PFSK-1 (cell line): ENCODE measurements around the gene ANKRD12.

Experiments used
- FOXP2 ChIP-seq: optimal IDR thresholded peaks from 2 replicates; pipeline ENCODE3; 2011; ENCODE audit warnings: borderline replicate concordance, control low read depth, inconsistent platforms; ENCODE audit not compliant: insufficient read depth; ENCODE audit errors: extremely low read length, extremely low read depth
- POLR2AphosphoS5 ChIP-seq: IDR thresholded peaks from 2 replicates; pipeline ENCODE4 v1.6.1; 2012; ENCODE audit warnings: low read depth, mild to moderate bottlenecking, control low read depth, low read length, moderate library complexity
- REST ChIP-seq, 2 experiments: IDR thresholded peaks; 2 replicates each; pipeline versions ENCODE4 v1.6.1 to v1.8.0; 2011 to 2012; ENCODE audit warnings: low read depth in 2 of 2, low read length in 2 of 2, control low read depth in 1 of 2, inconsistent platforms in 1 of 2, mild to moderate bottlenecking in 1 of 2, moderate library complexity in 1 of 2; ENCODE audit not compliant: insufficient read depth in 1 of 2
- SIN3A ChIP-seq: IDR thresholded peaks from 2 replicates; pipeline ENCODE4 v1.6.1; 2012; ENCODE audit warnings: mild to moderate bottlenecking, low read length, moderate library complexity, borderline replicate concordance; ENCODE audit not compliant: insufficient read depth
- TAF1 ChIP-seq: IDR thresholded peaks from 2 replicates; pipeline ENCODE4 v1.6.1; 2012; ENCODE audit warnings: low read length, control low read depth, borderline replicate concordance; ENCODE audit not compliant: insufficient read depth

The ANKRD12 gene

DNA sequence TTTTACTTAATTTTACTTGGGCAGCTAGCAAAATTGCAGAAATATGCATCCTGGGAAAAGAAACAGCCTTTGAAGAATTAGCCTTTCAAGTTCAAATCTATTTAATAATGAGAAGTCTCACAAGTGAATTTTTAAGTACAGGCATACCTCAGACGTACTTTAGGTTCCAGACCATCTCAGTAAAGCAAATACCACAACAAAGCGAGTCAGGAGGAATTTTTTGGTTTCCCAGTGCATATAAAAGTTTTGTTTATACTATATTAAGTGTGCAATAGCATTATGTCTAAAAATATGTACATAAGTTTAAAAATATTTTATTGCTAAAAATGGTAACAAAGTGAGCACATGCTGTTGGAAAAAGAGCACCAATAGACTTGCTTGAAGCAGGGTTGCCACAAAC lies 147.2 kb downstream of the ANKRD12 start:
- no peak for TF ChIP-seq FOXP2

GRCh38 chr18:9285604-9286003 lies 149.0 kb downstream of the ANKRD12 start:
- TF ChIP-seq FOXP2: no peak
- TF ChIP-seq REST (IDR thresholded peaks at IDR 0.05; ENCODE audit: insufficient read depth in 1 of 2, low read depth in 2 of 2, low read length in 2 of 2): no peak
- TF ChIP-seq POLR2AphosphoS5: no peak
- no peak for TF ChIP-seq TAF1

GRCh38 chr18:9287036-9287435 lies 150.5 kb downstream of the ANKRD12 start:
- no peak for TF ChIP-seq POLR2AphosphoS5
- TF ChIP-seq REST (IDR thresholded peaks at IDR 0.05; ENCODE audit: insufficient read depth in 1 of 2, low read depth in 2 of 2, low read length in 2 of 2): no peak
- no peak for TF ChIP-seq FOXP2
- no peak for TF ChIP-seq TAF1
- TF ChIP-seq SIN3A: no peak

- TF ChIP-seq REST (IDR thresholded peaks at IDR 0.05; ENCODE audit: insufficient read depth in 1 of 2, low read depth in 2 of 2, low read length in 2 of 2) (no peak), TAF1 (no peak), POLR2AphosphoS5 (no peak), FOXP2 (no peak), SIN3A (no peak)
Observed at GRCh38 chr18:9289698-9290097, 153.1 kb downstream of the ANKRD12 start.

- no peak for TF ChIP-seq SIN3A
- no peak for TF ChIP-seq REST (IDR thresholded peaks at IDR 0.05; ENCODE audit: insufficient read depth in 1 of 2, low read depth in 2 of 2, low read length in 2 of 2)
- no peak for TF ChIP-seq FOXP2
- no peak for TF ChIP-seq TAF1
Observed at GRCh38 chr18:9290156-9290555, 153.6 kb downstream of the ANKRD12 start.

- TF ChIP-seq POLR2AphosphoS5 (no peak), TAF1 (no peak)
Observed at GRCh38 chr18:9292047-9292446, 155.5 kb downstream of the ANKRD12 start.
